ENCODE measurements around the gene ADAMTS1.
"Not testable (repeated sequence)": the region's sequence is repeated elsewhere in the genome, so short reads cannot be mapped to it uniquely, and the experiment has no call there.

Gene ADAMTS1

GRCh38 chr21:26874347-26874746 is 29.1 kb upstream of the ADAMTS1 start:
- Histone ChIP-seq H3K27ac (ENCODE audit: poor library complexity, severe bottlenecking) (no peak overlapping the region), H3K9me3 (ENCODE audit: severe bottlenecking) (no peaks in the 10 kb centered on the region), H3K36me3 (ENCODE audit: low read depth) (no peaks in the 10 kb centered on the region), H3K4me1 (ENCODE audit: insufficient read depth, poor library complexity, severe bottlenecking) (no peaks in the 10 kb centered on the region), H3K4me3 (ENCODE audit: severe bottlenecking) (no peak overlapping the region), H3K27me3 (ENCODE audit: insufficient read depth, poor library complexity, severe bottlenecking) (no peaks in the 10 kb centered on the region)
- TF ChIP-seq CTCF (IDR thresholded peaks at IDR 0.05; ENCODE audit: poor library complexity, severe bottlenecking), result no peak
- no peak for ATAC-seq (ENCODE audit: low read depth)
- no peak for DNase-seq (ENCODE audit: low spot score)

- TF ChIP-seq CTCF (IDR thresholded peaks at IDR 0.05; ENCODE audit: poor library complexity, severe bottlenecking), result no peak
- no peaks in the 10 kb centered on the region for H3K36me3 ChIP-seq (ENCODE audit: low read depth)
- no peak overlapping the region for H3K27ac ChIP-seq (ENCODE audit: poor library complexity, severe bottlenecking)
- ATAC-seq (ENCODE audit: low read depth) (no peak), DNase-seq (ENCODE audit: low spot score) (no peak)
- no peak overlapping the region for H3K4me3 ChIP-seq (ENCODE audit: severe bottlenecking)
- H3K4me1 ChIP-seq (ENCODE audit: insufficient read depth, poor library complexity, severe bottlenecking), result no peaks in the 10 kb centered on the region
- H3K9me3 ChIP-seq (ENCODE audit: severe bottlenecking), result no peaks in the 10 kb centered on the region
- no peaks in the 10 kb centered on the region for H3K27me3 ChIP-seq (ENCODE audit: insufficient read depth, poor library complexity, severe bottlenecking)
These were observed 20.6 kb upstream of the ADAMTS1 start for GRCh38 chr21:26865857-26866256.

DNA sequence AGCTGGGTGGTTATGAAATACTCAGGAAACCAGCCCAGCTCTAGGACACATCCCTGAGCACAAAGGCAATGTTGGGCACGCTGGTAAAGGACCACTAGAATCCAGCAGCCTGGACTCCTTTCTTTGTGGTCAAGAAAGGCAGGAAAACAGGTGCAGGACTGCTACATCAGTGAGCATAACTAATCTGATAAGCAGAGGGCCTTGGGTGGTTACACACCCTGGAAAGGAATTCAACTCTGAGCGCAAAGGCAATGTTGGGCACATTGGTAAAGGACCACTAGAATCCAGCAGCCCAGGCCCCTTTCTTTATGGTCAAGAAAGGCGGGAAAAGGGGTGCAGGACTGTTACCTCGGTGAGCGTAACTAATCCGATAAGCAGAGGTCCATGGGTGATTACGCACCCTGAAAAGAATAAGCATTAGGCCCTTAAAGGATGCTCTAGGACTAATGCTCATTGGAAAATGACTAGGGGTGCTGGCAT is 11.7 kb upstream of the ADAMTS1 start:
- not testable (repeated sequence) for H3K4me3 ChIP-seq (ENCODE audit: severe bottlenecking); DNase-seq (ENCODE audit: low spot score); H3K27me3 ChIP-seq (ENCODE audit: insufficient read depth, poor library complexity, severe bottlenecking); H3K27ac ChIP-seq (ENCODE audit: poor library complexity, severe bottlenecking); H3K36me3 ChIP-seq (ENCODE audit: low read depth); ATAC-seq (ENCODE audit: low read depth); H3K4me1 ChIP-seq (ENCODE audit: insufficient read depth, poor library complexity, severe bottlenecking); H3K9me3 ChIP-seq (ENCODE audit: severe bottlenecking)

- DNase-seq (ENCODE audit: low spot score); H3K36me3 ChIP-seq (ENCODE audit: low read depth); H3K4me3 ChIP-seq (ENCODE audit: severe bottlenecking); ATAC-seq (ENCODE audit: low read depth); H3K4me1 ChIP-seq (ENCODE audit: insufficient read depth, poor library complexity, severe bottlenecking); H3K27ac ChIP-seq (ENCODE audit: poor library complexity, severe bottlenecking); H3K27me3 ChIP-seq (ENCODE audit: insufficient read depth, poor library complexity, severe bottlenecking); H3K9me3 ChIP-seq (ENCODE audit: severe bottlenecking): not testable (repeated sequence)
These were observed 9.5 kb upstream of the ADAMTS1 start for GRCh38 chr21:26854695-26855094.

DNA sequence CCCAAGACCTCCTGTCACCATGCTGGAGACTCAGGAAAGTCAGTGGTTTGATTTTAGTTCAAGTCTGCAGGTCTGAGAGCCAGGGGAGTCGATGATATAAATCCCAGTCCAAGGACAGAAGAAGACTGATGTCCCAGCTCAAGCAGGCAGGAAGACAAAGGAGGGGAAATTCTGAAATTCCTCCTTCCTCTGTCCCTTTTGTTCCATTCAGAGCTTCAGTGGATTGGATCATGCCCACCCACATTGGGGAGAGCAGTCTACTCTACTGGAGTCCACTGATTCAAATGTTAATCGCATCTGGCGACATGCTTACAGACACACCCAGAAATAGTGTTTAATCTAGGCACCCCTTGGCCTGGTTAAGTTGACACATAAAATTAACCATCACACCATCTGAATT is 7.2 kb upstream of the ADAMTS1 start:
- Histone ChIP-seq H3K36me3 (ENCODE audit: low read depth) (no peaks in the 10 kb centered on the region), H3K4me3 (ENCODE audit: severe bottlenecking) (no peak overlapping the region), H3K27ac (ENCODE audit: poor library complexity, severe bottlenecking) (no peak overlapping the region), H3K4me1 (ENCODE audit: insufficient read depth, poor library complexity, severe bottlenecking) (no peaks in the 10 kb centered on the region), H3K27me3 (ENCODE audit: insufficient read depth, poor library complexity, severe bottlenecking) (peaks cover 8% of the 10 kb centered on the region), H3K9me3 (ENCODE audit: severe bottlenecking) (no peaks in the 10 kb centered on the region)
- DNase-seq (ENCODE audit: low spot score), result no peak
- ATAC-seq (ENCODE audit: low read depth), result no peak
- TF ChIP-seq CTCF (IDR thresholded peaks at IDR 0.05; ENCODE audit: poor library complexity, severe bottlenecking), result no peak

GRCh38 chr21:26851109-26851944 is 6.1 kb upstream of the ADAMTS1 start:
- H3K27me3 ChIP-seq (ENCODE audit: insufficient read depth, poor library complexity, severe bottlenecking), result peaks cover 19% of the 10 kb centered on the region
- no peaks in the 10 kb centered on the region for H3K4me1 ChIP-seq (ENCODE audit: insufficient read depth, poor library complexity, severe bottlenecking)
- DNase-seq (ENCODE audit: low spot score), result no peak
- no peaks in the 10 kb centered on the region for H3K9me3 ChIP-seq (ENCODE audit: severe bottlenecking)
- ATAC-seq (ENCODE audit: low read depth), result no peak
- no peak overlapping the region for H3K4me3 ChIP-seq (ENCODE audit: severe bottlenecking)
- TF ChIP-seq CTCF (IDR thresholded peaks at IDR 0.05; ENCODE audit: poor library complexity, severe bottlenecking), result no peak
- no peaks in the 10 kb centered on the region for H3K36me3 ChIP-seq (ENCODE audit: low read depth)
- no peak overlapping the region for H3K27ac ChIP-seq (ENCODE audit: poor library complexity, severe bottlenecking)
